K562 (cell line): ENCODE data around the gene MALAT1. TPM values are rescaled to one million over a fixed set of nuclear protein-coding genes. Genes with fewer than 3 reads are reported as not detected.

ENCODE experiments used
- ATF2 ChIP-seq: sonication (generic); formaldehyde crosslinking; IDR thresholded peaks from 2 replicates; pipeline ENCODE4 v1.8.1; 2022; ENCODE audit warnings: missing genetic modification reagents
- ATF7 ChIP-seq: fragments of 450-650 bp; IDR thresholded peaks from 2 replicates; pipeline ENCODE4 v1.7.1; 2014; ENCODE audit warnings: mild to moderate bottlenecking, moderate library complexity
- CREB1 ChIP-seq, 2 experiments: sonication (generic) in 1 of 2; formaldehyde crosslinking in 1 of 2; IDR thresholded peaks; 2 replicates each; pipeline versions ENCODE4 v1.6.1 to v1.8.0; 2012 to 2022; ENCODE audit warnings: inconsistent platforms in 1 of 2, mild to moderate bottlenecking in 1 of 2, missing genetic modification reagents in 1 of 2, moderate library complexity in 1 of 2
- E2F6 ChIP-seq, 2 experiments: IDR thresholded peaks; 2 replicates each; pipeline ENCODE4 v1.6.1; 2011; ENCODE audit warnings: borderline replicate concordance in 1 of 2, control low read depth in 1 of 2, low read depth in 1 of 2, low read length in 1 of 2, mild to moderate bottlenecking in 1 of 2, mixed read lengths in 1 of 2, moderate library complexity in 1 of 2; ENCODE audit not compliant: insufficient read depth in 1 of 2, insufficient read length in 1 of 2, poor library complexity in 1 of 2, severe bottlenecking in 1 of 2; ENCODE audit errors: extremely low read depth in 1 of 2
- ELK1 ChIP-seq: sonication (generic); formaldehyde crosslinking; IDR thresholded peaks from 2 replicates; pipeline ENCODE4 v1.8.1; 2022; ENCODE audit warnings: missing genetic modification reagents
- FOXK2 ChIP-seq, 2 experiments: fragments of 450-650 bp; IDR thresholded peaks in 1 of 2; conservative IDR thresholded peaks in 1 of 2; 2 replicates each; pipeline ENCODE4 v1.6.1; 2016; ENCODE audit warnings: low read depth in 2 of 2, mild to moderate bottlenecking in 1 of 2
- GABPB1 ChIP-seq: sonication (generic); formaldehyde crosslinking; IDR thresholded peaks from 2 replicates; pipeline ENCODE4 v1.8.0; 2022; ENCODE audit warnings: mild to moderate bottlenecking, missing genetic modification reagents
- GMEB1 ChIP-seq: fragments of 250-450 bp; sonication (Bioruptor Pico); IDR thresholded peaks from 2 replicates; pipeline ENCODE4 v1.4.0; 2020; ENCODE audit warnings: mild to moderate bottlenecking
- HDAC1 ChIP-seq, 2 experiments: fragments of 450-650 bp; IDR thresholded peaks; 2 replicates each; pipeline ENCODE4 v1.6.1; 2016 to 2017; ENCODE audit warnings: inconsistent platforms in 1 of 2, mild to moderate bottlenecking in 1 of 2, moderate library complexity in 1 of 2
- MTF1 ChIP-seq: fragments of 250-450 bp; sonication (Bioruptor Pico); IDR thresholded peaks from 2 replicates; pipeline ENCODE4 v1.9.0; 2021; ENCODE audit warnings: moderate library complexity, mild to moderate bottlenecking, inconsistent platforms, borderline replicate concordance
- POU5F1 ChIP-seq: fragments of 150-350 bp; IDR thresholded peaks from 2 replicates; pipeline ENCODE4 v1.6.1; 2014; ENCODE audit warnings: borderline replicate concordance, low read length, low read depth, mild to moderate bottlenecking; ENCODE audit not compliant: partially characterized antibody
- RBM15 ChIP-seq: fragments of 200-400 bp; formaldehyde crosslinking; IDR thresholded peaks from 2 replicates; pipeline ENCODE4 v1.6.1; 2018; ENCODE audit warnings: mild to moderate bottlenecking, low read length, moderate library complexity; ENCODE audit not compliant: insufficient read depth
- SMAD1 ChIP-seq: fragments of 150-350 bp; IDR thresholded peaks from 2 replicates; pipeline ENCODE4 v1.6.1; 2014; ENCODE audit warnings: low read length, low read depth; ENCODE audit not compliant: partially characterized antibody
- SMAD4 ChIP-seq: fragments of 250-450 bp; sonication (Bioruptor Pico); conservative IDR thresholded peaks from 2 replicates; pipeline ENCODE4 v1.8.0; 2021; ENCODE audit warnings: inconsistent platforms, mild to moderate bottlenecking, moderate library complexity
- SMARCB1 ChIP-seq: IDR thresholded peaks from 2 replicates; pipeline ENCODE4 v1.6.1; 2011; ENCODE audit warnings: improper control_type of control experiment, low read depth; ENCODE audit not compliant: insufficient read length
- TAF9B ChIP-seq: fragments of 450-650 bp; IDR thresholded peaks from 2 replicates; pipeline ENCODE4 v1.6.1; 2018; ENCODE audit warnings: mild to moderate bottlenecking; ENCODE audit not compliant: partially characterized antibody
- ZBTB12 ChIP-seq: fragments of 250-450 bp; sonication (Bioruptor Pico); IDR thresholded peaks from 2 replicates; pipeline ENCODE4 v1.4.0; 2020
- ZNF175 ChIP-seq: fragments of 200-800 bp; sonication (Bioruptor generic); IDR thresholded peaks from 2 replicates; pipeline ENCODE4 v1.6.1; 2016; ENCODE audit warnings: low read depth, mild to moderate bottlenecking, missing genetic modification characterization, missing compliant biosample characterization
- ZNF717 ChIP-seq: fragments of 250-450 bp; sonication (Bioruptor Pico); IDR thresholded peaks from 2 replicates; pipeline ENCODE4 v1.5.0; 2021
- polyA plus RNA-seq, 8 experiments: library from polyadenylated mRNA; depleted of rRNA in 4 of 8; stranded (reverse) in 5 of 8; unstranded in 3 of 8; fragments of >200 nt; fragmentation: Nextera tagmentation in 2 of 8; fragmentation: Illumina TruSeq in 1 of 8; extraction: Ambion mirVana in 2 of 8; extraction: Trizol in 1 of 8; gene quantifications; 2 replicates each; pipeline versions ENCODE4 v1.2.1 to v1.2.3, GENCODE V29; 2011 to 2014; ENCODE audit warnings: inconsistent platforms in 1 of 8, missing spikeins in 1 of 8
- total RNA-seq, 7 experiments: library from RNA; depleted of rRNA in 6 of 7; stranded (reverse); fragments of >200 nt in 6 of 7; fragmentation: Illumina TruSeq in 2 of 7; extraction: Trizol in 2 of 7; gene quantifications; 2 replicates each; pipeline versions ENCODE4 v1.2.1 to v1.2.3, GENCODE V29; 2011 to 2021; ENCODE audit warnings: low replicate concordance in 1 of 7

Gene MALAT1
- total and polyA plus RNA-seq, 9 of the 15 experiments (the other 6 are each of a cell fraction or from before 2014, with no cell fraction given): 363 to 8,715 (median 2,351) TPM

- TF ChIP-seq SMAD1 (peak; percentile 34), ZNF175 (CRISPR knock-in tag) (no peak), ZBTB12 (no peak), RBM15 (no peak), MTF1 (no peak), ATF7 (peak; percentile 90), ATF2 (CRISPR knock-in tag) (no peak), GABPB1 (CRISPR knock-in tag) (peak; percentile 82), SMAD4 (peak; percentile 99), CREB1 (IDR thresholded peaks at IDR 0.05) (peak; percentile 49; the same call in 1 of the 2 replicates), CREB1 (CRISPR knock-in tag; IDR thresholded peaks at IDR 0.05) (peak; percentile 57; the same call in 1 of the 2 replicates), TAF9B (peak; percentile 92), ZNF717 (no peak), E2F6 (IDR thresholded peaks at IDR 0.05; ENCODE audit: borderline replicate concordance in 1 of 2, extremely low read depth in 1 of 2, insufficient read depth in 1 of 2, insufficient read length in 1 of 2, low read depth in 1 of 2, low read length in 1 of 2, poor library complexity in 1 of 2, severe bottlenecking in 1 of 2) (peak; percentile 72 to 75), FOXK2 (conservative IDR thresholded peaks at IDR 0.05 in 1 of 2, IDR thresholded peaks at IDR 0.05 in 1 of 2; ENCODE audit: low read depth in 2 of 2) (peak in 1 of 2 experiments; percentile 50; a peak in 1 of 4 replicates), SMARCB1 (no peak), HDAC1 (IDR thresholded peaks at IDR 0.05) (peak in 1 of 2 experiments; percentile 80; a peak in 2 of 4 replicates), GMEB1 (CRISPR knock-in tag) (peak; percentile 59), POU5F1 (no peak), ELK1 (CRISPR knock-in tag) (no peak)
Observed at GRCh38 chr11:65477149-65477965, 21.5 kb upstream of the MALAT1 start (continued).
